Endothelial cell of umbilical vein (primary cell): ENCODE results near the gene AMMECR1. TPM values are rescaled to one million over a fixed set of nuclear protein-coding genes. Genes with fewer than 3 reads are reported as not detected.

Source experiments
- BruUV-seq: library from RNA; stranded (reverse); fragments of 400-500 nt; replicated peaks from 2 replicates; lab custom pipeline; 2021; lab: Mats Ljungman, UMichigan
- CTCF ChIA-PET: fragments of 300-600, 350-600 bp; sonication (Branson Sonifier 250); formaldehyde crosslinking; loops from one replicate; lab custom pipeline; 2021; ENCODE audit warnings: antibody characterized with exemption, inconsistent platforms; lab: Charles Lee
- POLR2A ChIA-PET: fragments of 300-600, 350-600 bp; sonication (Branson Sonifier 250); formaldehyde crosslinking; loops from one replicate; lab custom pipeline; 2021; ENCODE audit warnings: antibody characterized with exemption, inconsistent platforms; lab: Charles Lee
- DNase-seq: peaks from one replicate; pipeline ENCODE4 v3.0.0-alpha.2; 2011; ENCODE audit warnings: low read depth, low spot score
- FAIRE-seq: peaks from 2 replicates; lab custom pipeline; 2011; peaks lifted over from hg19 to GRCh38; lab: Jason Lieb, UNC
- H2AFZ ChIP-seq: 2 replicates; pipeline ENCODE4 v1.6.0; 2012; ENCODE audit warnings: low read depth, low read length, control low read depth, inconsistent platforms
- H3K27ac ChIP-seq: 2 replicates; pipeline ENCODE4 v1.5.1; 2011; ENCODE audit warnings: low read depth, mild to moderate bottlenecking, control low read depth, low read length, moderate library complexity; ENCODE audit not compliant: insufficient read depth
- H3K27me3 ChIP-seq, 2 experiments: 2 replicates each; pipeline versions ENCODE4 v1.6.0 to v1.6.1; 2011; ENCODE audit warnings: low read length in 2 of 2, mixed read lengths in 1 of 2; ENCODE audit not compliant: control insufficient read depth in 2 of 2, insufficient read depth in 2 of 2
- H3K36me3 ChIP-seq, 2 experiments: 2 replicates in 1 of 2; 3 replicates in 1 of 2; pipeline ENCODE4 v1.5.1; 2011; ENCODE audit warnings: low read length in 2 of 2, mild to moderate bottlenecking in 1 of 2, moderate library complexity in 1 of 2; ENCODE audit not compliant: control insufficient read depth in 2 of 2, insufficient read depth in 2 of 2; ENCODE audit errors: extremely low read depth in 1 of 2
- H3K4me1 ChIP-seq: 3 replicates; pipeline ENCODE4 v1.5.1; 2011; ENCODE audit warnings: mild to moderate bottlenecking, low read length; ENCODE audit not compliant: control insufficient read depth, insufficient read depth; ENCODE audit errors: extremely low read depth
- H3K4me2 ChIP-seq: 2 replicates; pipeline ENCODE4 v1.6.1; 2011; ENCODE audit warnings: low read length, control low read depth, mixed read lengths; ENCODE audit not compliant: insufficient read depth
- H3K4me3 ChIP-seq, 3 experiments: fragments of 200-600 bp in 1 of 3; sonication (generic), shearing (Covaris generic) in 1 of 3; replicated peaks in 1 of 3; 2 replicates each; pipeline ENCODE4 v1.5.1; 2011 to 2016; ENCODE audit warnings: control low read depth in 3 of 3, low read length in 3 of 3, mild to moderate bottlenecking in 2 of 3, inconsistent platforms in 1 of 3, low read depth in 1 of 3, moderate library complexity in 1 of 3; ENCODE audit not compliant: insufficient read depth in 1 of 3
- H3K79me2 ChIP-seq: 2 replicates; pipeline ENCODE4 v1.6.0; 2012; ENCODE audit warnings: low read length, inconsistent platforms; ENCODE audit not compliant: control insufficient read depth, insufficient read depth
- H3K9ac ChIP-seq: replicated peaks from 2 replicates; pipeline ENCODE3; 2011; ENCODE audit warnings: low read length, control low read depth; ENCODE audit not compliant: insufficient read depth; ENCODE audit errors: extremely low read depth
- H3K9me1 ChIP-seq: replicated peaks from 3 replicates; pipeline ENCODE4 v1.6.0; 2011; ENCODE audit warnings: mild to moderate bottlenecking, low read length; ENCODE audit not compliant: control insufficient read depth, insufficient read depth; ENCODE audit errors: extremely low read depth
- H3K9me3 ChIP-seq: replicated peaks from 2 replicates; pipeline ENCODE4 v1.5.1; 2012; ENCODE audit warnings: low read length, inconsistent platforms; ENCODE audit not compliant: control insufficient read depth, insufficient read depth
- H4K20me1 ChIP-seq: replicated peaks from 2 replicates; pipeline ENCODE3; 2011; ENCODE audit warnings: mild to moderate bottlenecking, low read length; ENCODE audit not compliant: control insufficient read depth, insufficient read depth; ENCODE audit errors: extremely low read depth
- CTCF ChIP-seq, 2 donors: IDR thresholded peaks; 1 replicate in 1 of 2; 2 replicates in 1 of 2; pipeline ENCODE4 v1.5.1; 2011; ENCODE audit warnings: low read length in 2 of 2, mild to moderate bottlenecking in 2 of 2, moderate library complexity in 2 of 2, control low read depth in 1 of 2, inconsistent platforms in 1 of 2, low read depth in 1 of 2; ENCODE audit not compliant: insufficient read depth in 1 of 2; ENCODE audit errors: extremely low read depth in 1 of 2
- EZH2 ChIP-seq: IDR thresholded peaks from 2 replicates; pipeline ENCODE4 v1.6.1; 2012; ENCODE audit warnings: borderline replicate concordance, low read depth, mild to moderate bottlenecking, moderate library complexity, low read length, inconsistent platforms; ENCODE audit not compliant: severe bottlenecking
- FOS ChIP-seq: IDR thresholded peaks from 2 replicates; pipeline ENCODE4 v1.6.1; 2011; ENCODE audit warnings: mild to moderate bottlenecking, low read length, moderate library complexity, borderline replicate concordance; ENCODE audit not compliant: insufficient read depth
- GATA2 ChIP-seq: IDR thresholded peaks from 2 replicates; pipeline ENCODE4 v1.7.0; 2011; ENCODE audit warnings: low read depth, mild to moderate bottlenecking, moderate library complexity, mixed read lengths, low read length; ENCODE audit not compliant: insufficient read length, insufficient read depth
- MAX ChIP-seq: IDR thresholded peaks from 2 replicates; pipeline ENCODE4 v1.6.1; 2011; ENCODE audit not compliant: insufficient read depth, insufficient read length
- dilution Hi-C: fragments of 300-500 bp; cut with MboI; formaldehyde crosslinking; loops from one replicate; pipeline ENCODE4 v1.15.0; 2019; ENCODE audit warnings: low sequenced_read_pairs; ENCODE audit not compliant: extremely low pct_ligation_motif_present
- intact Hi-C: fragments of 100-400 bp; cut with micrococcal nuclease; formaldehyde crosslinking; loops from one replicate; pipeline ENCODE4 v1.10.0; 2022
- polyA plus RNA-seq, 4 experiments: library from polyadenylated mRNA; depleted of rRNA in 3 of 4; stranded (reverse) in 3 of 4; unstranded in 1 of 4; fragments of >200 nt; gene quantifications; 2 replicates each; pipeline versions ENCODE4 v1.2.1 to v1.2.3, GENCODE V29; 2011 to 2012; ENCODE audit warnings: missing spikeins in 1 of 4
- total RNA-seq: library from RNA; stranded (reverse); gene quantifications from 2 replicates; pipeline ENCODE4 v1.2.3, GENCODE V29; 2021

Gene AMMECR1
- total and polyA plus RNA-seq, 2 donors (not counting 3 experiments of a cell fraction or from before 2014, with no cell fraction given), result 3.6 to 6.9 TPM

- Histone ChIP-seq H4K20me1 (no peaks in the 10 kb centered on the region), H2AFZ (no peak overlapping the region), H3K9me1 (no peaks in the 10 kb centered on the region), H3K4me2 (no peak overlapping the region), H3K27me3 (no peaks in the 10 kb centered on the region), H3K9me3 (no peaks in the 10 kb centered on the region), H3K36me3 (no peaks in the 10 kb centered on the region), H3K4me1 (peaks cover 8% of the 10 kb centered on the region), H3K27ac (no peak overlapping the region), H3K9ac (no peak overlapping the region), H3K4me3 (no peak overlapping the region), H3K79me2 (no peaks in the 10 kb centered on the region)
- DNase-seq (no peak), FAIRE-seq (no peak)
- intact Hi-C loops, result no loop called here
- dilution Hi-C loops, result no loop called here
- CTCF ChIA-PET, result no interaction called here
- POLR2A ChIA-PET, result no interaction called here
- no peak for TF ChIP-seq MAX
- BruUV-seq, result no TSS peak
Measured at GRCh38 chrX:110259117-110259516, 58.8 kb downstream of the AMMECR1 start.

GRCh38 chrX:110258552-110258951 lies 59.3 kb downstream of the AMMECR1 start:
- no peak overlapping the region for H3K9ac ChIP-seq
- intact Hi-C loops, result no loop called here
- peaks cover 5% of the 10 kb centered on the region for H3K4me1 ChIP-seq
- H4K20me1 ChIP-seq, result no peaks in the 10 kb centered on the region
- no peak overlapping the region for H3K4me2 ChIP-seq
- no peak overlapping the region for H3K27ac ChIP-seq
- no peaks in the 10 kb centered on the region for H3K36me3 ChIP-seq
- dilution Hi-C loops, result no loop called here
- H3K9me3 ChIP-seq, result no peaks in the 10 kb centered on the region
- H3K79me2 ChIP-seq, result no peaks in the 10 kb centered on the region
- no peak for TF ChIP-seq GATA2
- no peak for TF ChIP-seq EZH2
- no peak for TF ChIP-seq CTCF (IDR thresholded peaks at IDR 0.05; ENCODE audit: extremely low read depth in 1 of 2, insufficient read depth in 1 of 2, low read depth in 1 of 2, low read length in 2 of 2)
- peak; percentile 24 for TF ChIP-seq FOS
- DNase-seq (no peak), FAIRE-seq (no peak)
- ChIA-PET CTCF (no interaction called here), POLR2A (no interaction called here)
- H2AFZ ChIP-seq, result no peak overlapping the region
- no peaks in the 10 kb centered on the region for H3K9me1 ChIP-seq
- H3K27me3 ChIP-seq, result no peaks in the 10 kb centered on the region
- no peak overlapping the region for H3K4me3 ChIP-seq
- BruUV-seq, result no TSS peak
